Upper lobe of left lung (tissue), 6 donors: Measurements from ENCODE around the gene HBS1L. TPM values are rescaled to one million over a fixed set of nuclear protein-coding genes. Genes with fewer than 3 reads are reported as not detected.

Source experiments
- ATAC-seq, 2 donors: fragments of 200-7000 bp; cut with Tn5 transposase; one replicate each; pipeline ENCODE4 v1.9.1; 2022; ENCODE audit warnings: mild to moderate bottlenecking in 2 of 2, moderate library complexity in 2 of 2; ENCODE audit not compliant: low FRiP score in 2 of 2
- DNase-seq, 2 donors: peaks; one replicate each; pipeline ENCODE4 v3.0.0-alpha.2; 2019 to 2020
- H3K27ac ChIP-seq, 4 donors: fragments of 200-600 bp; sonication (generic); one replicate each; pipeline ENCODE4 v1.5.1; 2016 to 2019
- H3K27me3 ChIP-seq, 4 donors: fragments of 200-600 bp; sonication (generic); one replicate each; pipeline ENCODE4 v1.5.1; 2017 to 2019
- H3K36me3 ChIP-seq, 4 donors: fragments of 200-600 bp; sonication (generic); one replicate each; pipeline ENCODE4 v1.5.1; 2016 to 2019
- H3K4me1 ChIP-seq, 4 donors: fragments of 200-600 bp; sonication (generic); one replicate each; pipeline ENCODE4 v1.5.1; 2018 to 2019
- H3K4me3 ChIP-seq, 4 donors: fragments of 200-600 bp; sonication (generic); one replicate each; pipeline ENCODE4 v1.5.1; 2017 to 2019; ENCODE audit warnings: mild to moderate bottlenecking in 2 of 4, moderate library complexity in 1 of 4
- H3K9me3 ChIP-seq, 4 donors: fragments of 200-600 bp; sonication (generic); one replicate each; pipeline ENCODE4 v1.5.1; 2018 to 2019
- CTCF ChIP-seq, 6 experiments: fragments of 450-650 bp in 4 of 6; fragments of 200-600 bp in 2 of 6; sonication (generic) in 2 of 6; IDR thresholded peaks; one replicate each; pipeline ENCODE4 v1.5.1; 2016 to 2019; ENCODE audit warnings: antibody characterized with exemption in 6 of 6
- EP300 ChIP-seq, 4 donors: sonication (generic); formaldehyde crosslinking; IDR thresholded peaks; one replicate each; pipeline ENCODE4 v1.5.1; 2017; ENCODE audit warnings: antibody characterized with exemption in 4 of 4, control low read depth in 2 of 4
- POLR2A ChIP-seq, 4 donors: fragments of 450-650 bp; IDR thresholded peaks; one replicate each; pipeline ENCODE4 v1.5.1; 2016 to 2017; ENCODE audit warnings: antibody characterized with exemption in 4 of 4, mild to moderate bottlenecking in 2 of 4
- POLR2AphosphoS5 ChIP-seq, 2 donors: sonication (generic); formaldehyde crosslinking; IDR thresholded peaks; one replicate each; pipeline ENCODE4 v1.5.1; 2017; ENCODE audit warnings: antibody characterized with exemption in 2 of 2
- WGBS, 2 donors: methylation state at CpG; one replicate each; pipeline ENCODE4 v1.1.5; 2017 to 2018; 5-methylcytosine and 5-hydroxymethylcytosine counted together
- total RNA-seq, 6 donors: library from RNA; depleted of rRNA in 4 of 6; stranded (reverse); fragments of >200 nt in 4 of 6; gene quantifications; one replicate each; pipeline versions ENCODE4 v1.1.0 to v1.2.1, GENCODE V29; 2016 to 2021
- donor health status: DM: no; HTN: no; CAD: no; lungs with moderate emphysema.
- donor health status: DM: no; HTN: yes; CAD: no; lungs with severe emphysema.

Gene HBS1L
- total RNA-seq, 6 donors from 2014 or later = 16.8 to 47.0 (median 38.5) TPM

DNA sequence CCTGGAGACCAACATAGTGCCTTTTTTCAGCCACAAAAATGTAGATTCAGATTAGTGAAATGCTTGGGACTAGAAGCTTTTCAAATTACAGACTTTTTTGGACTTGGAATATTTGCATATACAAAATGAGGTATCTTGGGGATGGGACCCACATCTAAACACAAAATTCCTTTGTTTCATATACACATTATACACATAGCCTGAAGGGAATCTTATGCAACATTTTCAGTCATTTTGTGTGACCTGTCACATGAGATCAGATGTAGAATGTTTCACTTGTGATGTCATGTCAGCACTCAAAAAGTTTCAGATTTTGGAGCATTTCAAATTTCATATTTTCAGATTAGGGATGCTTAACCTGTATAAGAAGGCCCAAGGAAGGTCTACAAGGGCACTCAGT is 60.2 kb downstream of the HBS1L start:
- Histone ChIP-seq H3K4me1 (no peaks in the 10 kb centered on the region), H3K27ac (no peak overlapping the region), H3K27me3 (no peaks in the 10 kb centered on the region), H3K9me3 (no peaks in the 10 kb centered on the region), H3K4me3 (no peak overlapping the region), H3K36me3 (peaks cover 0 to 70% (median 10%) of the 10 kb centered on the region in 4 donors)
- ATAC-seq (no peak), DNase-seq (no peak)
- TF ChIP-seq EP300 (IDR thresholded peaks at IDR 0.05) (no peak), POLR2A (IDR thresholded peaks at IDR 0.05) (no peak), POLR2AphosphoS5 (IDR thresholded peaks at IDR 0.05) (no peak), CTCF (IDR thresholded peaks at IDR 0.05) (no peak)

DNA sequence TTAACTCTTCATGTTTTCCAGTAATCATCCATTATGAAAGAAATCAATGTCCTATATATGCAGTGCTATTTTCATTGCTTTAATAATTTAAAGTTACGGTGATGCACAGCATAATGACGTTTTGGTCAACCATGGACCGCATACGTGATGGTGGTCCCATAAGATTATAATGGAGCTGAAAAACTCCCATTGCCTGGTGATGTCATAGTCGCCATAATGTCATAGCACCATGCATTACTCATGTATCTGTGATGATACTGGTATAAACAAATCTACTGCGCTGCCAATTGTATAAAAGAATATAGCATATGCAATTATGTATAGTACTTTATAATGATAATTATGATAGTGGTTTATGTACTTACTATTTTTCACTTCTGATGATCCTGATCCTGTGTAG is 62.5 kb downstream of the HBS1L start:
- ATAC-seq = no peak

GRCh38 chr6:134990262-134990661 is 64.4 kb downstream of the HBS1L start:
- 92 to 93% methylated on average over 3 of the region's 3 CpGs for WGBS, 2 donors
- H3K36me3 ChIP-seq = peaks cover 0 to 57% (median 5%) of the 10 kb centered on the region in 4 donors

More for the DNA sequence above, 62.5 kb downstream of the HBS1L start:
- Histone ChIP-seq H3K36me3 (peaks cover 0 to 70% (median 8%) of the 10 kb centered on the region in 4 donors), H3K27me3 (no peaks in the 10 kb centered on the region), H3K27ac (no peak overlapping the region), H3K4me3 (no peak overlapping the region), H3K9me3 (no peaks in the 10 kb centered on the region), H3K4me1 (no peaks in the 10 kb centered on the region)
- TF ChIP-seq POLR2A (IDR thresholded peaks at IDR 0.05) = no peak
- no peak for TF ChIP-seq POLR2AphosphoS5 (IDR thresholded peaks at IDR 0.05)
- no peak for TF ChIP-seq EP300 (IDR thresholded peaks at IDR 0.05)
- TF ChIP-seq CTCF (IDR thresholded peaks at IDR 0.05) = no peak
- no peak for DNase-seq
- WGBS, 2 donors = 95 to 97% methylated on average over 6 of the region's 6 CpGs

DNA sequence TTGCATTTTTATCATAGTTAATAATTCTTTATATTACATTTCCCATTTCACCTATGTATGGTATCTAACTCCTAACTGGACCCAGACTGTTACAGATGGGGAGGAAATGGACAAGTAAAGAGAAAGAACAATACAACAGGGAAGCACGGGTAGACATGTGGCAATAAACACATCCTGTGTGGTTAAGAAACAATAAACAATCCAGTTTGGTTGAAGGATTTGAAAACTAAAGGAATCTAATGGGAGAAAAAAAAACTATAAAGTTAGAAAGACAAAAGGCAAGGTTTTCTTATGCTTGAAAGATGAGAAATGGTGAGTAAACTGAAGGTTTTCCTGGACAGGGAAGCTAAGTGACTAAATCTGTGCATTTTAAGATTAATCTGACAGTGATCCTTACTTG is 69.8 kb downstream of the HBS1L start:
- H3K4me3 ChIP-seq = no peak overlapping the region
- H3K27me3 ChIP-seq = no peaks in the 10 kb centered on the region
- H3K27ac ChIP-seq = no peak overlapping the region
- H3K4me1 ChIP-seq = no peaks in the 10 kb centered on the region
- no peak for DNase-seq
- H3K36me3 ChIP-seq = peaks cover 0 to 49% (median 13%) of the 10 kb centered on the region in 4 donors
- no peak for TF ChIP-seq POLR2A (IDR thresholded peaks at IDR 0.05)
- TF ChIP-seq POLR2AphosphoS5 (IDR thresholded peaks at IDR 0.05) = no peak
- WGBS, 2 donors = 15 to 41% methylated on average over 1 of the region's 1 CpG
- no peaks in the 10 kb centered on the region for H3K9me3 ChIP-seq
- no peak for ATAC-seq

More at GRCh38 chr6:134990262-134990661, 64.4 kb downstream of the HBS1L start:
- Histone ChIP-seq H3K4me1 (no peaks in the 10 kb centered on the region), H3K4me3 (no peak overlapping the region), H3K27ac (no peak overlapping the region), H3K9me3 (no peaks in the 10 kb centered on the region), H3K27me3 (no peaks in the 10 kb centered on the region)
- no peak for DNase-seq
- ATAC-seq = no peak
- no peak for TF ChIP-seq POLR2A (IDR thresholded peaks at IDR 0.05)
- no peak for TF ChIP-seq POLR2AphosphoS5 (IDR thresholded peaks at IDR 0.05)
- TF ChIP-seq EP300 (IDR thresholded peaks at IDR 0.05) = no peak

DNA sequence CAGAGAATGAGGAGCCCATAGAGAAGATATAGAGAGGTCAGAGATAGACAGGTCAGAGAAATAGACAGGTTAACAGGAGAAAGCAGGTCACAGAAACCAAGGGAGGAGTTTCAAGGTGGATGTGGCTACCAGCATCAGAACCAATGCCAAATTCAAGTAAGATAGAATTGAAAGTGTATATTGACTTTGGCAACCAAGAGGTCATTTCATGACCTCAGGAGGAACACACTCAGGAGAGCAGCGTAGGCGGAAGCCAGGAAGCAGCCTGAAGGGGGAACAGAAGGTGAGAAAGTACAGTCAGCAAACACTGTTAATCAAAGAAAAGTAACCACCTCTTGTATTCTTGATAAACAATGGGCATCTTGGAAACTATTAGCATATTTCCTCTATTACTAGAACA is 70.8 kb downstream of the HBS1L start:
- Histone ChIP-seq H3K27me3 (no peaks in the 10 kb centered on the region), H3K4me1 (no peaks in the 10 kb centered on the region), H3K4me3 (no peak overlapping the region), H3K9me3 (no peaks in the 10 kb centered on the region), H3K27ac (no peak overlapping the region), H3K36me3 (peaks cover 0 to 49% (median 17%) of the 10 kb centered on the region in 4 donors)
- no peak for TF ChIP-seq CTCF (IDR thresholded peaks at IDR 0.05)
- no peak for TF ChIP-seq POLR2AphosphoS5 (IDR thresholded peaks at IDR 0.05)
- no peak for TF ChIP-seq EP300 (IDR thresholded peaks at IDR 0.05)
- no peak for TF ChIP-seq POLR2A (IDR thresholded peaks at IDR 0.05)
- ATAC-seq (no peak), DNase-seq (no peak)
- WGBS, 2 donors = 80 to 90% methylated on average over 2 of the region's 2 CpGs

DNA sequence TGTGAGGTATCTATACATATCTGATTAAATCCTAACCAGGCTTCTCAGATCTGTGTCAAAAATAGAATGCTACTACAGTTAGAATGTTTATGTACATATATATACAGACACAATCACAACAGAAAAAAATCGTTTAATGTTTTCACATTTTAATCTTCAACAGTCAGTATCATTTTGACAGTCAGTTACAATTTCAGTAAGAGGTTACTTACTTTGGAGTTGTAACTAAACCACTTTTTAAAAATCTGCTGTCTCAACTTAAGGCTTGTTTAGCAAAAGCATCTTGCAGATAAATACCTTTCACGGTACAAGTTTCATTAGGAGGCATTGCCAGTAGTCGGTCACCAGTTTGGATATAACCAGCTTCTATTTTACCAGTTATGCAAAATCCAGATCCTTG is 72.5 kb downstream of the HBS1L start:
- no peak overlapping the region for H3K4me3 ChIP-seq
- TF ChIP-seq CTCF (IDR thresholded peaks at IDR 0.05) (no peak), EP300 (IDR thresholded peaks at IDR 0.05) (no peak), POLR2A (IDR thresholded peaks at IDR 0.05) (no peak), POLR2AphosphoS5 (IDR thresholded peaks at IDR 0.05) (no peak)
- no peaks in the 10 kb centered on the region for H3K27me3 ChIP-seq
- no peak overlapping the region for H3K27ac ChIP-seq
- WGBS, 2 donors = 77 to 85% methylated on average over 3 of the region's 3 CpGs
- H3K36me3 ChIP-seq = peaks cover 0 to 54% (median 21%) of the 10 kb centered on the region in 4 donors
- no peaks in the 10 kb centered on the region for H3K9me3 ChIP-seq
- H3K4me1 ChIP-seq = no peaks in the 10 kb centered on the region
- ATAC-seq (no peak), DNase-seq (no peak)
